K562 (cell line): ENCODE measurements around the gene TPSAB1. TPM values are rescaled to one million over a fixed set of nuclear protein-coding genes. Genes with fewer than 3 reads are reported as not detected.

ENCODE experiments used
- ATAC-seq: fragments of 200-7000 bp; cut with Tn5 transposase; 3 replicates; pipeline ENCODE4 v1.9.1; 2020; ENCODE audit warnings: moderate library complexity
- BruUV-seq: library from RNA; stranded (reverse); fragments of 400-500 nt; replicated peaks from 2 replicates; lab custom pipeline; 2021; lab: Mats Ljungman, UMichigan
- CTCF ChIA-PET: fragments of 300-600 bp; formaldehyde crosslinking; extraction: SDS; loops from one replicate; lab custom pipeline; 2021; ENCODE audit warnings: low intra/inter-chr PET ratio; lab: Yijun Ruan, JAX
- POLR2A ChIA-PET: fragments of 300-600, 350-650 bp; sonication (Branson Sonifier 250); formaldehyde crosslinking; extraction: SDS; loops from one replicate; lab custom pipeline; 2021; ENCODE audit warnings: antibody characterized with exemption, inconsistent platforms; lab: Yijun Ruan, JAX
- DNase-seq, 4 experiments: peaks; one replicate each; pipeline versions ENCODE4 v3.0.0 to v3.0.0-alpha.2; 2011 to 2018; ENCODE audit warnings: low spot score in 3 of 4, mixed read lengths in 3 of 4; ENCODE audit errors: extremely low read depth in 1 of 4
- FAIRE-seq: peaks from 2 replicates; lab custom pipeline; 2011; peaks lifted over from hg19 to GRCh38; lab: Jason Lieb, UNC
- H2AFZ ChIP-seq: 2 replicates; pipeline ENCODE4 v1.6.0; 2011; ENCODE audit warnings: low read depth, low read length, control low read depth, inconsistent platforms
- H3K27ac ChIP-seq: fragments of 200-600 bp; 3 replicates; pipeline ENCODE4 v1.8.0; 2011; ENCODE audit warnings: low read depth, mild to moderate bottlenecking, control low read depth, inconsistent platforms, low read length, moderate library complexity, mixed read lengths; ENCODE audit errors: extremely low read depth
- H3K27me3 ChIP-seq, 2 experiments: fragments of 300-600 bp in 1 of 2; 2 replicates in 1 of 2; 3 replicates in 1 of 2; pipeline versions ENCODE4 v1.6.0 to v1.8.0; 2011; ENCODE audit warnings: inconsistent platforms in 2 of 2, low read length in 2 of 2, mild to moderate bottlenecking in 1 of 2, mixed read lengths in 1 of 2, moderate library complexity in 1 of 2; ENCODE audit not compliant: control insufficient read depth in 2 of 2, insufficient read depth in 2 of 2
- H3K36me3 ChIP-seq: fragments of 300-600 bp; 3 replicates; pipeline ENCODE4 v1.8.0; 2011; ENCODE audit warnings: mild to moderate bottlenecking, low read length, inconsistent platforms; ENCODE audit not compliant: control insufficient read depth, insufficient read depth
- H3K4me1 ChIP-seq, 2 experiments: fragments of 200-600 bp in 1 of 2; replicated peaks in 1 of 2; 2 replicates in 1 of 2; 3 replicates in 1 of 2; pipeline versions ENCODE4 v1.5.1 to v1.8.0; 2011; ENCODE audit warnings: inconsistent platforms in 2 of 2, low read length in 2 of 2, mild to moderate bottlenecking in 1 of 2, mixed read lengths in 1 of 2, moderate library complexity in 1 of 2; ENCODE audit not compliant: control insufficient read depth in 2 of 2, insufficient read depth in 2 of 2
- H3K4me2 ChIP-seq: 2 replicates; pipeline ENCODE4 v1.6.1; 2011; ENCODE audit warnings: low read length, control low read depth, inconsistent platforms, mixed read lengths; ENCODE audit not compliant: insufficient read depth
- H3K4me3 ChIP-seq: fragments of 200-600 bp; sonication (generic), shearing (Covaris generic); 2 replicates; pipeline ENCODE4 v1.5.1; 2016; ENCODE audit warnings: control low read depth, inconsistent platforms
- H3K79me2 ChIP-seq: fragments of 200-600 bp; 3 replicates; pipeline ENCODE4 v1.8.0; 2011; ENCODE audit warnings: low read length, inconsistent platforms; ENCODE audit not compliant: control insufficient read depth, insufficient read depth
- H3K9ac ChIP-seq, 2 experiments: 2 replicates each; pipeline versions ENCODE4 v1.6.0 to v1.6.1; 2011; ENCODE audit warnings: low read depth in 2 of 2, low read length in 2 of 2, control low read depth in 1 of 2, inconsistent platforms in 1 of 2, mild to moderate bottlenecking in 1 of 2, mixed read lengths in 1 of 2; ENCODE audit not compliant: insufficient read depth in 1 of 2
- H3K9me1 ChIP-seq: one replicate; pipeline ENCODE4 v1.6.0; 2011; ENCODE audit warnings: inconsistent platforms, mild to moderate bottlenecking, low read length, moderate library complexity; ENCODE audit not compliant: control insufficient read depth, insufficient read depth
- H3K9me3 ChIP-seq: replicated peaks from 2 replicates; pipeline ENCODE4 v1.5.1; 2011; ENCODE audit warnings: low read depth, low read length, inconsistent platforms; ENCODE audit not compliant: control insufficient read depth, insufficient read depth
- H4K20me1 ChIP-seq: replicated peaks from 2 replicates; pipeline ENCODE4 v1.6.1; 2011; ENCODE audit warnings: low read length, inconsistent platforms, mixed read lengths; ENCODE audit not compliant: control insufficient read depth, insufficient read depth
- CHD7 ChIP-seq: fragments of 200-600 bp; sonication (generic); IDR thresholded peaks from one replicate; pipeline ENCODE4 v1.6.1; 2012; ENCODE audit warnings: mild to moderate bottlenecking, low read depth, low read length, inconsistent platforms
- FOXP4 ChIP-seq: sonication (generic); formaldehyde crosslinking; IDR thresholded peaks from 2 replicates; pipeline ENCODE4 v1.8.0; 2022; ENCODE audit warnings: mild to moderate bottlenecking, missing genetic modification reagents, borderline replicate concordance
- STAT5B ChIP-seq: fragments of 250-450 bp; sonication (Bioruptor Pico); IDR thresholded peaks from 2 replicates; pipeline ENCODE4 v1.8.0; 2021; ENCODE audit warnings: mild to moderate bottlenecking, inconsistent platforms
- VEZF1 ChIP-seq: fragments of 200-800 bp; sonication (Bioruptor generic); IDR thresholded peaks from 2 replicates; pipeline ENCODE4 v1.6.1; 2017; ENCODE audit warnings: missing genetic modification characterization, missing compliant biosample characterization
- WGBS: fragments of 100-300 bp; shearing (Covaris generic); methylation state at CpG from one replicate; pipeline ENCODE4 v1.1.6; 2016; ENCODE audit warnings: low coverage, mixed read lengths; ENCODE audit not compliant: insufficient coverage; ENCODE audit errors: missing lambda C conversion rate; 5-methylcytosine and 5-hydroxymethylcytosine counted together
- in situ Hi-C: fragments of 300-500 bp; cut with MboI; formaldehyde crosslinking; loops from 4 replicates; pipeline ENCODE4 v1.15.0; 2018; ENCODE audit warnings: inconsistent platforms, mixed read lengths
- intact Hi-C: fragments of 100-400 bp; cut with micrococcal nuclease; formaldehyde crosslinking; loops from 2 replicates; pipeline ENCODE4 v1.14.2; 2022
- polyA plus RNA-seq, 8 experiments: library from polyadenylated mRNA; depleted of rRNA in 4 of 8; stranded (reverse) in 5 of 8; unstranded in 3 of 8; fragments of >200 nt; fragmentation: Nextera tagmentation in 2 of 8; fragmentation: Illumina TruSeq in 1 of 8; extraction: Ambion mirVana in 2 of 8; extraction: Trizol in 1 of 8; gene quantifications; 2 replicates each; pipeline versions ENCODE4 v1.2.1 to v1.2.3, GENCODE V29; 2011 to 2014; ENCODE audit warnings: inconsistent platforms in 1 of 8, missing spikeins in 1 of 8
- total RNA-seq, 7 experiments: library from RNA; depleted of rRNA in 6 of 7; stranded (reverse); fragments of >200 nt in 6 of 7; fragmentation: Illumina TruSeq in 2 of 7; extraction: Trizol in 2 of 7; gene quantifications; 2 replicates each; pipeline versions ENCODE4 v1.2.1 to v1.2.3, GENCODE V29; 2011 to 2021; ENCODE audit warnings: low replicate concordance in 1 of 7

TPSAB1 gene
- total and polyA plus RNA-seq, 9 of the 15 experiments (the other 6 are each of a cell fraction or from before 2014, with no cell fraction given) = not detected

GRCh38 chr16:1211451-1212268 is 28.8 kb upstream of the TPSAB1 start:
- FAIRE-seq (no peak), DNase-seq (no peak), ATAC-seq (no peak)
- WGBS = 15% methylated on average over 38 of the region's 65 CpGs
- CTCF ChIA-PET = no interaction called here
- H3K9ac ChIP-seq = no peak overlapping the region
- peaks cover 29 to 89% of the 10 kb centered on the region in 2 experiments; a peak in 4 of 5 replicates for H3K27me3 ChIP-seq
- no peak overlapping the region for H3K4me3 ChIP-seq
- no peak overlapping the region for H2AFZ ChIP-seq
- intact Hi-C loops = no loop called here
- H3K27ac ChIP-seq = no peak overlapping the region
- H3K9me3 ChIP-seq = no peaks in the 10 kb centered on the region
- peaks cover 0 to 66% of the 10 kb centered on the region in 2 experiments; a peak in 2 of 5 replicates for H3K4me1 ChIP-seq
- H3K4me2 ChIP-seq = no peak overlapping the region
- POLR2A ChIA-PET = no interaction called here
- in situ Hi-C loops = no loop called here
- no peaks in the 10 kb centered on the region; the same call in 1 of the 2 replicates for H4K20me1 ChIP-seq
- H3K9me1 ChIP-seq = no peaks in the 10 kb centered on the region
- BruUV-seq = no TSS peak
- H3K79me2 ChIP-seq = no peaks in the 10 kb centered on the region
- H3K36me3 ChIP-seq = no peaks in the 10 kb centered on the region
- no peak for TF ChIP-seq VEZF1 (CRISPR knock-in tag)
- TF ChIP-seq STAT5B = no peak
- no peak for TF ChIP-seq FOXP4 (CRISPR knock-in tag)
- no peak for TF ChIP-seq CHD7
